Astrocyte of the spinal cord (primary cell): Measurements from ENCODE around the gene DUSP1.
A peak's percentile ranks its signal among the peaks of the same experiment; 100 is the strongest.

Experiments used
- DNase-seq: peaks from one replicate; pipeline ENCODE4 v3.0.0; 2011; ENCODE audit warnings: low read depth, low spot score
- H3K4me3 ChIP-seq: 2 replicates; pipeline ENCODE4 v1.5.1; 2011; ENCODE audit warnings: low read depth, mild to moderate bottlenecking, low read length, moderate library complexity
- in situ Hi-C: cut with HindIII; loops from 2 replicates; pipeline ENCODE4 v1.10.0; 2017; ENCODE audit warnings: low sequenced_read_pairs
- TF ChIP-seq, protein P1 (sequence below): IDR thresholded peaks from 2 replicates; pipeline ENCODE4 v1.5.1; 2012; ENCODE audit warnings: low read depth, mild to moderate bottlenecking, low read length, inconsistent platforms

Gene DUSP1

GRCh38 chr5:172748341-172748843 is 22.6 kb downstream of the DUSP1 start:
- no peak overlapping the region for H3K4me3 ChIP-seq
- peak; percentile 80 for DNase-seq
- in situ Hi-C loops, result no loop called here
- TF ChIP-seq, protein P1, sequence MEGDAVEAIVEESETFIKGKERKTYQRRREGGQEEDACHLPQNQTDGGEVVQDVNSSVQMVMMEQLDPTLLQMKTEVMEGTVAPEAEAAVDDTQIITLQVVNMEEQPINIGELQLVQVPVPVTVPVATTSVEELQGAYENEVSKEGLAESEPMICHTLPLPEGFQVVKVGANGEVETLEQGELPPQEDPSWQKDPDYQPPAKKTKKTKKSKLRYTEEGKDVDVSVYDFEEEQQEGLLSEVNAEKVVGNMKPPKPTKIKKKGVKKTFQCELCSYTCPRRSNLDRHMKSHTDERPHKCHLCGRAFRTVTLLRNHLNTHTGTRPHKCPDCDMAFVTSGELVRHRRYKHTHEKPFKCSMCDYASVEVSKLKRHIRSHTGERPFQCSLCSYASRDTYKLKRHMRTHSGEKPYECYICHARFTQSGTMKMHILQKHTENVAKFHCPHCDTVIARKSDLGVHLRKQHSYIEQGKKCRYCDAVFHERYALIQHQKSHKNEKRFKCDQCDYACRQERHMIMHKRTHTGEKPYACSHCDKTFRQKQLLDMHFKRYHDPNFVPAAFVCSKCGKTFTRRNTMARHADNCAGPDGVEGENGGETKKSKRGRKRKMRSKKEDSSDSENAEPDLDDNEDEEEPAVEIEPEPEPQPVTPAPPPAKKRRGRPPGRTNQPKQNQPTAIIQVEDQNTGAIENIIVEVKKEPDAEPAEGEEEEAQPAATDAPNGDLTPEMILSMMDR, result no peak

DNA sequence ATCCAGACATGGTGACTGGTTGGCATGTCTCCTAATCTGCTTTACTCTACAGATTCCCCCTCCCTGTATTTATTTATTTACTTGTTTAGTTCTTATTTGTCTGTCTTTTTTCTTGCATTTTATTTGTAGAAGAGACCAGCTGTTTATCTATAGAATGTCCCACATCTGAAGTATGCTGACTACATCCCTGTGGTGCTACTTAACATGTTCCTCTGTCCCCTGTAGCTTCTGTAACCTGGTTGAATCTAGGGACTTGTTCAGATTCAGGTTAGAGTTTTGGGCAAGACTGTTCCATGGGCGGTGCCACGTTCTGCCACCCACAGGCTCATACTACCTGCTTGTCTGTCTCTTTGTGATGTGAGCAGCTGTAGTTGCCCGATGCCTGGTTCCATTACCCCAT is 23.5 kb downstream of the DUSP1 start:
- in situ Hi-C loops, result no loop called here
- H3K4me3 ChIP-seq, result no peak overlapping the region
- TF ChIP-seq, protein P1, result no peak
- no peak for DNase-seq

DNA sequence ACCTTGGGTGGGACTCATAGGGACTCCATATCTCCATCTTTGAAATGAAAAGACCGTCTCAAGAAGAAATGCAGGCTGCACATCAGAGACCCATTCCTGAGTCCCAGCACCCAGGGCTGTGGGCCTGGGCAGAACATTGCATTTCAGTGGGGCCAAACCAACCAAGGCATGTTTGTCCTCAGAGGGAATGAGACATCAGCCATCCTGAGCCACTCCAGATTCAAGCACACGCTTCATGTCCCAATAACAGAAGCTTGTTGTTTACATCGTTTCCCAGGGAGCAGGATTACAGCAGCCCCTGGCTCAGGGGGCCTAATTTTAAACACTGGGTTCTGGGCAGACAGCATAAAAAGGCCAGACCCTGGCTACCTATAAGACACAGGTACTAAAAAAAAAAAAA is 24.3 kb downstream of the DUSP1 start:
- no peak for DNase-seq
- in situ Hi-C loops, result no loop called here
- TF ChIP-seq, protein P1, result no peak

GRCh38 chr5:172745838-172746237 is 25.2 kb downstream of the DUSP1 start:
- in situ Hi-C loops, result no loop called here
- no peak overlapping the region for H3K4me3 ChIP-seq
- TF ChIP-seq, protein P1, result no peak
- no peak for DNase-seq

More for the DNA sequence above, 24.3 kb downstream of the DUSP1 start:
- no peak overlapping the region for H3K4me3 ChIP-seq

DNA sequence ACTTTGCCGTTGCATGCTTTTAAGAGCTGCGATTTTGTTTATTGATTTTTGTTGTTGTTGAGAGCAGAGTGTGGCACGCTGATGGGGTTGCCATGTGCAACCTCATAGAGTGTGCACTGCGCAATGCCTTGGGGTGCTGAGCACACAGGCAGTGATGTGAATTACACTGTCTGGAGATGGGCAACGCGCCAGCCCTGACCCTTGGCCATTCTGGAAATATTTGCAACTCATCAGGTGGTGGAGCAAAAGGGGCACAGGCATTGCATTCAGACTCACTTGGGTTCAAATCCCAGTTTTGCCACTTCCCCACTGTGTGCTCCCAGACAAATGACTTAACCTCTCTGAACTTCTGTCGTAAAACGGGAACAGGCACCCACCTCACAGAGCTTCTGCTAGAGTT is 25.6 kb downstream of the DUSP1 start:
- no peak for DNase-seq
- in situ Hi-C loops, result no loop called here
- no peak overlapping the region for H3K4me3 ChIP-seq
- TF ChIP-seq, protein P1, result no peak

DNA sequence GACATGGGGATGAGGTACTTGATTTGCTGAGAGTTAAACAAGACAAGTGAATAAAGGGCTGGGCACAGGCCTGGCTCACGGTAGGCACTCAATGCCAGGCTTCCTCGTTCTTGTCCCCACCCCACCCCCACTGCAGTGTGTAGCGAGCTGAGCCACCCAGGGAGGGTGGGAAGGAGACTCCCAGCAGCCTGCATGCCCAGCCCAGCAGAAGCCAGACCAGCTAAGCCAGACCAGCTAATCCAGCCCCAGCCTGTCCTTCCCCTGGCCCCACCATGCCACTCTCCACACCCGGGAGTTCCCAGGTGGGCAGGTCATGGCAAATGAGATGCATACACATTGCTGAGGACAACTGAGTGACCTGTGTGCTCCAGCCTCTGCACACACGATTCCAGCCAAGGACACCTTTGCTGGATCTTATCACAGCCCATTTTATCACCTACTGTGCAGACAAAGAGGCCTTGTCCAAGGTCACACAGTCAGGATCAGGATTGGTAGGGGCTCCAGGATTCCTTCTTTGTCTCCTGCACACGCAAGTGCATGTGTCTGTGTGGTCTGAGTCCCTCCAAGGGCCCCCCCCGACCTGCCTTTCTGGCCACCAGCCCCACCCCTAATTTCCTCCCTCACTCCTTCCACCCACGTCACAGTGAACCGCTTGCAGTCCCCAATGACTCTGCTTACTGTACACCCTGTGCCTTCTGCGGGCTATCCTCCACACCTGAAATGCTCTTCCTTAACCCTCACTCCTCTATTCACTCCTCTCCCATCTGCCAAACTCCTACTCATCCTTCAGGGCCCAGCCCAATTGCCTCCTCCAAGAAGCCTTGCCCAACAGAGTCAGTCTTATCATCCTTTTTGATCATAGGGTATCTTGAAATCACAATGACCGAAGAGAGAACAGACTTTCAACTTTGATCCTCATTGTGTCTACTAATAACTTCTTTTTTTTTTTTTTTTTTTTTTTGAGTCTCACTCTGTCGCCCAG is 26.6 kb downstream of the DUSP1 start:
- TF ChIP-seq, protein P1, result no peak
- in situ Hi-C loops, result no loop called here
- no peak overlapping the region for H3K4me3 ChIP-seq
- DNase-seq, result no peak
